ENCODE measurements around the gene NXPH1.

Gene NXPH1

GRCh38 chr7:8597565-8597964 lies 164.2 kb downstream of the NXPH1 start:
- no peak for DNase-seq (ENCODE audit: low read depth)

GRCh38 chr7:8601121-8601520 lies 167.7 kb downstream of the NXPH1 start:
- DNase-seq (ENCODE audit: low read depth), result no peak

GRCh38 chr7:8605221-8605620 lies 171.8 kb downstream of the NXPH1 start:
- DNase-seq (ENCODE audit: low read depth), result no peak

GRCh38 chr7:8612584-8612983 lies 179.2 kb downstream of the NXPH1 start:
- DNase-seq (ENCODE audit: low read depth), result no peak

- DNase-seq (ENCODE audit: low read depth), result no peak
These were observed 179.8 kb downstream of the NXPH1 start for GRCh38 chr7:8613191-8613590.

- no peak for DNase-seq (ENCODE audit: low read depth)
These were observed 181.6 kb downstream of the NXPH1 start for GRCh38 chr7:8615019-8615418.

- DNase-seq (ENCODE audit: low read depth), result no peak
These were observed 185.1 kb downstream of the NXPH1 start for GRCh38 chr7:8618441-8619070.

GRCh38 chr7:8620169-8620568 lies 186.8 kb downstream of the NXPH1 start:
- DNase-seq (ENCODE audit: low read depth), result no peak

GRCh38 chr7:8625612-8626011 lies 192.2 kb downstream of the NXPH1 start:
- no peak for DNase-seq (ENCODE audit: low read depth)

GRCh38 chr7:8627325-8627724 lies 193.9 kb downstream of the NXPH1 start:
- DNase-seq (ENCODE audit: low read depth), result no peak

GRCh38 chr7:8628656-8629055 lies 195.2 kb downstream of the NXPH1 start:
- DNase-seq (ENCODE audit: low read depth), result no peak

- DNase-seq (ENCODE audit: low read depth), result no peak
These were observed 196.1 kb downstream of the NXPH1 start for GRCh38 chr7:8629504-8629903.

- no peak for DNase-seq (ENCODE audit: low read depth)
These were observed 203.9 kb downstream of the NXPH1 start for GRCh38 chr7:8637322-8637721.

- no peak for DNase-seq (ENCODE audit: low read depth)
These were observed 204.7 kb downstream of the NXPH1 start for GRCh38 chr7:8638076-8638475.

GRCh38 chr7:8639668-8640067 lies 206.3 kb downstream of the NXPH1 start:
- no peak for DNase-seq (ENCODE audit: low read depth)

- no peak for DNase-seq (ENCODE audit: low read depth)
These were observed 207.3 kb downstream of the NXPH1 start for GRCh38 chr7:8640671-8641070.

GRCh38 chr7:8668627-8669500 lies 235.5 kb downstream of the NXPH1 start:
- no peak for DNase-seq (ENCODE audit: low read depth)

- DNase-seq (ENCODE audit: low read depth), result no peak
These were observed 236.1 kb downstream of the NXPH1 start for GRCh38 chr7:8669501-8669851.

- no peak for DNase-seq (ENCODE audit: low read depth)
These were observed 251.0 kb downstream of the NXPH1 start for GRCh38 chr7:8684426-8684825.

- no peak for DNase-seq (ENCODE audit: low read depth)
These were observed 266.6 kb downstream of the NXPH1 start for GRCh38 chr7:8699875-8700624.

GRCh38 chr7:8702807-8703206 lies 269.4 kb downstream of the NXPH1 start:
- no peak for DNase-seq (ENCODE audit: low read depth)

GRCh38 chr7:8710124-8710523 lies 276.7 kb downstream of the NXPH1 start:
- no peak for DNase-seq (ENCODE audit: low read depth)

- no peak for DNase-seq (ENCODE audit: low read depth)
These were observed 281.4 kb downstream of the NXPH1 start for GRCh38 chr7:8714791-8715190.
